ENCODE results near the gene EIF4G1. TPM values are rescaled to one million over a fixed set of nuclear protein-coding genes. Genes with fewer than 3 reads are reported as not detected.

The EIF4G1 gene
- total and polyA plus RNA-seq, 12 donors: 231 to 600 (median 348) TPM

DNA sequence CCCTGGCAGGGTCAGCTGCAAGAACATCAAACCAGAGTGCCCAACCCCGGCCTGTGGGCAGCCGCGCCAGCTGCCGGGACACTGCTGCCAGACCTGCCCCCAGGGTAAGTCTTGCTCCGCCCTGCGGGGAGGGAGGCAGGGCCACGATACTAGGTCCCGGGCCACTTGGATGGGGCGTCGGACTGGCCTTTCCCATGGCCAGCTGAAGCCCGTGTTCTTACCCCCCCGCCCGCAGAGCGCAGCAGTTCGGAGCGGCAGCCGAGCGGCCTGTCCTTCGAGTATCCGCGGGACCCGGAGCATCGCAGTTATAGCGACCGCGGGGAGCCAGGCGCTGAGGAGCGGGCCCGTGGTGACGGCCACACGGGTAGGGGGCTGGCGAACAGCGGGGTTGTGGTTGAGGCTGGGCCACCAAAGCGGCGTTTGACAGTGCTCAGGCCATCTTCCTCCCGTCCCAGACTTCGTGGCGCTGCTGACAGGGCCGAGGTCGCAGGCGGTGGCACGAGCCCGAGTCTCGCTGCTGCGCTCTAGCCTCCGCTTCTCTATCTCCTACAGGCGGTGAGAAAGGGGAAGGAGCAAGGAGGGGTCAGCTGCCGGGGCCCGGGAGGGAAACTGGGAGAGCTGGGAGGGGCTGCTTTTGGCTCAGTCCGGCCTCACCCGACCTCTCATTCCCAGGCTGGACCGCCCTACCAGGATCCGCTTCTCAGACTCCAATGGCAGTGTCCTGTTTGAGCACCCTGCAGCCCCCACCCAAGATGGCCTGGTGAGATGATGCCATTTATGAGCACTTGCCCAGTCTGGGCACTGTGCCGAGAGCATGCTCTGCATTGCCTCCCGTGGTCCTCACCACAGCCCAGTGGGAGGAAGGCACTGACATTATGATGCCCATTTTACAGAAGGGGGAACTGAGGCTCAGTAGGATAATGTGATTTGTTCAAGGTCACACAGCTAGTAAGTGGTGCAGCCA lies 67.1 kb downstream of the EIF4G1 start:
- Histone ChIP-seq H3K27ac (peak overlapping the region in 1 of 5 donors; percentile 88), H3K4me3 (peak overlapping the region in 1 of 4 donors; percentile 87), H3K4me1 (replicated peaks in 1 of 2) (peaks cover 8 to 27% of the 10 kb centered on the region in 2 donors), H3K27me3 (peaks cover 8% of the 10 kb centered on the region), H3K36me3 (replicated peaks in 1 of 2) (no peaks in the 10 kb centered on the region), H3K9me3 (replicated peaks in 1 of 3) (no peaks in the 10 kb centered on the region)
- intact Hi-C loops (cut with DNase I): no loop called here
- DNase-seq: peak in 5 of 7 donors; percentile 37 to 63 (median 59)
- TF ChIP-seq POLR2A (IDR thresholded peaks at IDR 0.05): no peak
- TF ChIP-seq CTCF (IDR thresholded peaks at IDR 0.05): no peak
- WGBS, 4 donors: 29 to 52% (median 40%) methylated on average over 12 to 55 of the region's 55 CpGs

GRCh38 chr3:184382326-184383032 lies 68.1 kb downstream of the EIF4G1 start:
- Histone ChIP-seq H3K9me3 (replicated peaks in 1 of 3) (no peaks in the 10 kb centered on the region), H3K27ac (no peak overlapping the region), H3K27me3 (peaks cover 8% of the 10 kb centered on the region), H3K36me3 (replicated peaks in 1 of 2) (no peaks in the 10 kb centered on the region), H3K4me3 (no peak overlapping the region), H3K4me1 (replicated peaks in 1 of 2) (peaks cover 8 to 23% of the 10 kb centered on the region in 2 donors)
- intact Hi-C loops (cut with DNase I): no loop called here
- DNase-seq: no peak
- WGBS, 4 donors: 87 to 95% (median 92%) methylated on average over 13 to 16 of the region's 16 CpGs
- TF ChIP-seq CTCF (IDR thresholded peaks at IDR 0.05) (no peak), POLR2A (IDR thresholded peaks at IDR 0.05) (no peak)

GRCh38 chr3:184383033-184383740 lies 68.8 kb downstream of the EIF4G1 start:
- WGBS, 4 donors: 93 to 100% (median 96%) methylated on average over 3 to 15 of the region's 15 CpGs
- H3K9me3 ChIP-seq (replicated peaks in 1 of 3): no peaks in the 10 kb centered on the region
- peaks cover 8 to 16% of the 10 kb centered on the region in 2 donors for H3K4me1 ChIP-seq (replicated peaks in 1 of 2)
- intact Hi-C loops (cut with DNase I): no loop called here
- DNase-seq: no peak
- no peaks in the 10 kb centered on the region for H3K36me3 ChIP-seq (replicated peaks in 1 of 2)
- peaks cover 8% of the 10 kb centered on the region for H3K27me3 ChIP-seq
- H3K4me3 ChIP-seq: no peak overlapping the region
- no peak for TF ChIP-seq CTCF (IDR thresholded peaks at IDR 0.05)
- no peak for TF ChIP-seq POLR2A (IDR thresholded peaks at IDR 0.05)
- H3K27ac ChIP-seq: no peak overlapping the region

DNA sequence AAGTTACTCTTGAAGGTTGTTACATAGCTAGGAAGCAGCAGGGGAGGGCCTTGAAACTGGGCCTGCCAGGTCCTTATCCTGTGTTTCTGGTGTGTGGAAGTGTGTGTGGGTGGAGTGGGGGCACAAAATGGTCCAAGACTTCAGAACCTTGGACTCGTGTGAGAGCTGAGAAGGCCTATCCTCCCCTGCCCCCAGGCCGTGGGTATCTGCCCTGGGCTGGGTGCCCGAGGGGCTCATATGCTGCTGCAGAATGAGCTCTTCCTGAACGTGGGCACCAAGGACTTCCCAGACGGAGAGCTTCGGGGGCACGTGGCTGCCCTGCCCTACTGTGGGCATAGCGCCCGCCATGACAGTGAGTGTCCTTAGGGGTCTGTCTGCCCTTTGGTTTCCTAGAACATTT lies 69.9 kb downstream of the EIF4G1 start:
- no peak overlapping the region for H3K4me3 ChIP-seq
- intact Hi-C loops (cut with DNase I): no loop called here
- 85 to 100% (median 89%) methylated on average over 1 to 9 of the region's 9 CpGs for WGBS, 4 donors
- peaks cover 8% of the 10 kb centered on the region for H3K27me3 ChIP-seq
- DNase-seq: no peak
- no peak overlapping the region for H3K27ac ChIP-seq
- H3K4me1 ChIP-seq (replicated peaks in 1 of 2): peaks cover 8 to 11% of the 10 kb centered on the region in 2 donors
- H3K36me3 ChIP-seq (replicated peaks in 1 of 2): no peaks in the 10 kb centered on the region
- no peaks in the 10 kb centered on the region for H3K9me3 ChIP-seq (replicated peaks in 1 of 3)
- no peak for TF ChIP-seq CTCF (IDR thresholded peaks at IDR 0.05)
- no peak for TF ChIP-seq POLR2A (IDR thresholded peaks at IDR 0.05)
